8988T (cell line): ENCODE results near the gene PRPF40B.

Experiments used
- DNase-seq: peaks from one replicate; pipeline ENCODE4 v3.0.0; 2011

PRPF40B gene

DNA sequence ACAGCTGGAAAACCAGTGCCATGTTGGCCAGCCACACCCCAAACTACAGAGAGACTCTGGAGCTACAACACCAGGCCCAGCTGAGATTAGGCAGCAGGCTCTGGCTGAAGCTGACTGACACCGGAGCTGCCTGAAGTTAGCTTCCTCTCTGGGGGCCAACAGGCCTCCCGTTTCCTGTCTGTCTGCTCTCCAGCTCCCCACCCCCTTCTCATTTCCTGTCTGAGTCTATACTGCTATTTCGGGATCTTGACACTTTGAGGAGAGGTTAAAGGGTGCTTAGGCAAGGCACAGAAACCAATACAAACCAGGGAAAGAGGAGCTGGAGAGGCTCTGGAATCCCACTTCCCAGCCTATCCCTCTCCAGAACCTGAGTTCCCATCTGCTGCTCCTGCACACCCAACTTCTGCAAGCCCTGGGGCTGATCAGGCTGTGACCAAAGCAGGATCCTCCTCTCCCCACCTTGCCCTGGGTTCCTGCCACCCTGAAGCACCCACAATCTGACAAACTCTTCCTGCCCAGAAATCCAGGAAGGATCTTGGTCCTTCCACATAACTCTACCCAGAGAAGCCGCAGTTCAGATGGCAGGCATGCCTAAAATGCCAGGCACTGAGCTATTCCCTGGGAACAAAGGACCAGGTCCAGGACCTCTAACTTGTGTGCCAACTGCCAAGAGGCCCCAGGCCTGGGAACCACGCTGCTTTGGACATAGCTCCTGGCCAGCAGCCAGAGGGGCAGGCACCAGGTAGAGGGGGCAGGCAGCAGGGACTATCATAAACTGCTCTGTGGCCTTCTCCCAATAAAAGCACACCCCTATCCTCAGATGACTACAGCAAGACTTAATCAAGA is 39.9 kb downstream of the PRPF40B start:
- DNase-seq = peak; percentile 73

DNA sequence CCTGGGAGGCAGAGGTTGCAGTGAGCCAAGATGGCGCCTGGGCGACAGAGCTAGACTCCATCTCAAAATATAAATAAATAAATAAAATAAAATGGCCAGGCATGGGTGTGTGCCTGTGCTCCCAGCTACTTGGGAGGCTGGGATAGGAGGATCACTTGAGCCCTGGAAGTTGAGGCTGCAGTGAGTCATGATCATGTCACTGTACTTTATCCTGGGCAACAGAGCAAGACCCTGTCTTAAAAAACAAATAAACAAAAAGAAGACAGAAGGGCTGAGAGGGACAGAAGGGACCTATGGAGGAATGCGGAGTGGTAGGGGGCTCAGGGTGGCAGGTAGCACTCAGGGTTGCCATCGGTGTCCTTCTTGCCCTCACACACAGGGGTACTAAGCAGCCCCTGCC is 40.8 kb downstream of the PRPF40B start:
- no peak for DNase-seq

DNA sequence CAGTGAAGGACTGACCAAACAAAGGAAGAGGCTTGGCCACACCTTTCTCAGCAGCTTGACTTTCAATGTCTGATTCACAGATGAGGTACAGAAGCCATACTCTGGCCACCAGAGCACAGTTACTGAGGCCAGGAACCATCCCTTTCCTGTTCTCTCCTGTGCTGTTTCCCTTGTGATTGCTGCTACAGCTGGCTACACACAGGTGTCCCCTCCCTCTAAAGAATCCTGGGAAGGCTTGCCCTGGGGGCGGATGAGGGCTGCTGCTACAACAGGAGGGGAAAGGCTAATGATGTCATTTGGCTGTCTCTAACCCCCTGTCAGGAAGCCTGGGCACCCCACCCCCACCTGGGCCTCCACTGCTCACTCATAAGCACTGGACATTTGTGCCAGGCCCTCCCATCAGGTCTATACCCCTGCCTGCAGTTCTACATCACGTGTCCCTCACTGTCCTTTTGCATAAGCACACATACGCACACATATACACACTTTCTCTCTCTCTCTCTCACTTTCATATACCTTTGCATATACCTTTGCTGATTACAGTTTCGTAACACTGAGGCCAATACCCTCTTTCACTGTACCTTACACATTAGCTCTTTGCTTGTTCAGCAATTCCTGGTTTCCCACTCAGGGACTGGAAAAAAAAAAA is 41.4 kb downstream of the PRPF40B start:
- DNase-seq = no peak

DNA sequence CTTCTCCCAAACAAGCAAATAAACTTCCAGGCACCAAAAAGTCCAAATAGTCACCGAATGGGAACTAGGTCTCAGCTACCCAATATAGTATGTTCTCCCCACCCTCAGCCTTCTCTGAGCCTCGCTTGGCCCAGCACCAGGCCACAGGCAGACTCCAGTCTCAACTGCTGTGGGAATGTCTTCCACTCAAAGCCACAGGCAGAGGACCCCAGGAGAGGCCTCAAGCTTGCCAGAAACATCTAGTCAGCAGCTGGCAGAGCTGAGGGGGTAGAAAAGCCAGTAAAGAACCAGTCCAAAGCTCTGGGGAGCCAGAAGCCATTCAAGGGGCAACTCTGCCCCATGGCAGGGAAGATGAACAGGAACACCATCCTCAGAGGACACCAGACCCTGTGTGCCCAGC is 42.0 kb downstream of the PRPF40B start:
- DNase-seq = no peak

DNA sequence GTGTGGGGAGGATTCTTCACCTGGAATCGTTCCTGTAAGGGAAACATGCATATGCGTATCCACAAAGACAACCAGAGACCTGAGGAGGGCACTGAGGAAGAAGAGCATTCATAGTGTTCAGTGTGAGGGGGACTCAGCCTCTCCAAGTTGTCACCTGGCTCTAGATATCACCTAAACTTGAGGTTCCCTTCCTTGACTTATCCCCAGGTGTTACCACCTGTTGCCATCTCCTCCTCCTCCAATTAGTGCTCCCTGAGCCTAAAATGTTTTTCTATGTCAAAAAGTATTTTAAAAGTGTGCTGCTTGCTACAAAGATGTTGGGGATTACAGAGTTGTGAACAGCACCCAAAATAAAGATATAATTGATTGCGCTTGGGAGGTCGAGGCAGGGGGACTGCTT is 42.8 kb downstream of the PRPF40B start:
- DNase-seq = no peak

DNA sequence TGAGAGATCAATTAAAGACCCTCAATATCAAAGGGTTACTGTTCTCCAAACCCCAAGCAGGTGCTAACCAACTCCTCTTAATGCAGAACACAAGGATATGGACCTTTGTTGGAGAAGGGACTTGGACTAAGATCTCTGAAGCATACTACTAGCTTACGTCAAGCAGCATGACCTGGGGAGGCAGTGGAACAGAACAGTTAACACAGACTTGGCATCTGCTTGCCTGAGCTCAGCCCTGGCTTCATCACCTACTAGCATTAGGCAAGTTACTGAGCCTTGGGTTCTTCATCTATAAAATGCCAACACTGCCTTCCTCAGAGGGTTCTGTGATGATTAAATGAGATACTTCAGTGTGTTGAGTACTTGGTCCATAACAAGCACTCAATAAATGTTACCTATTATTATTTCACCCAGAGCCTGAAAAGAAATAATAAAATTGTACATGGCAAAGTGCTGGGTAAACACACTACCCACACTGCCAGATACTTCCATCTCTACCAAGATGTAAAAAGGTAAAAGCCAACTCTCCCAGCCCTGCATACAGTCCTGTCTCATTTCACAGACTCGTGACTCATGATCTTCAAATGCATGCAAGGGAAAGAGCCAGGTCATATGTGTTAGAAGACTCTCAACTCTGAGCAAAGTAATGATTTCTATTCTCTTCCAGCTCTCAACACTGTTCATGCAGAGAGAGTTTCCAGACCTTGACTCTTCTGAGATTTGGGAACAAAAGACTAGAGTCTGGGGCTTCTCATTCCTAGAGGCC is 44.1 kb downstream of the PRPF40B start:
- DNase-seq = no peak

DNA sequence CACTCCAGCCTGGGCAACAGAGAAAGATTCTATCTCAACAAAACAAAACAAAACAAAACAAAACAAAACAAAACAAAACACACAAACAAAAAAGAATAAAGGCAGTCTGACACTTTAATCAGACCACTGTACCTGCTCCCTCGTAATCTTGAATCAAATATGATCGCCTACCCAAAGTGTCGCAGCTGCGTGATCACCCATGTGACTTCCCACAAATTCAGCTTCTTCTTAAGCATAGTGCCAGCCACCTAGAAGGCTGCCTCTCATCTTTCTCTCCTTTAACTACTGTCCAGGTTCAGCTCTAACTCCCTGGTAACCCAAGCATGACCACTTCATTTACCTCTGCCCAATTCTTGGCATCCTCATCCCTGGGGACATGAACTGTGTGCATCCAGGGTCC is 46.4 kb downstream of the PRPF40B start:
- no peak for DNase-seq

DNA sequence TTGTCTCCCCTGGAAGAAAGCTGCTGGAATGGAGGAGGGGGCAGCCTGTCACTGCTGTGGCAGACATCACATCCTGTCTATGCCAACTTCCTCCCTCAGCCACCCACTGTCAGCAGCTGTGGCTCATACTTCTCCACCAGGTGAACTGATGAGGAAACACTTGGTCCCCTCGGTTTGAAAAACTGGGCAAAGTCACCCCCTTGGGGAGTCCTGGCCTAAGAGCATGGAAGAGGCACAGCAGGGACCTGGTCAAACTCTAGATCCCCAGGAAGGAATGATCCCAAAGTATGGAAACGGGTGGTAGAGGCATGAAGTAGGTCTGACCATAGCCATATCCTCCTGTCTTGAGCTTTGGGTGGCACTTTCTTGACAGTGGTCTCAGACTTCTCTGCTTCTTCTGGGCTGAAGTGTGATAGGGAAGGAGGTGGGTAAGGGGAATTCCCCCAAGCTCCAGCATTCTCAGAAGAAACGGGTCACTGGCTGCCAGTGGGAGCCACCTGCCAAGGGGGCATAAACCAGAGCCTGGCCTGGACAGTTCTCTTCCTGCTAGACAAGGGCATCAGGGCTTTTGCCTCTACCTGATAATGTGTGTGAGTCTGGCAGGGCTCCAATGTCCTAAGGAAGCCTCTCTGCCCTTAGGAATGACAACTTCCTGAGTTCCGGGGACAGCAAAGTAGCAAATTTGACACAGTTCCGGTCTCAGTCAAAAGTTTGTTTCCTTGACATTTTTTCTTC is 47.8 kb downstream of the PRPF40B start:
- no peak for DNase-seq

DNA sequence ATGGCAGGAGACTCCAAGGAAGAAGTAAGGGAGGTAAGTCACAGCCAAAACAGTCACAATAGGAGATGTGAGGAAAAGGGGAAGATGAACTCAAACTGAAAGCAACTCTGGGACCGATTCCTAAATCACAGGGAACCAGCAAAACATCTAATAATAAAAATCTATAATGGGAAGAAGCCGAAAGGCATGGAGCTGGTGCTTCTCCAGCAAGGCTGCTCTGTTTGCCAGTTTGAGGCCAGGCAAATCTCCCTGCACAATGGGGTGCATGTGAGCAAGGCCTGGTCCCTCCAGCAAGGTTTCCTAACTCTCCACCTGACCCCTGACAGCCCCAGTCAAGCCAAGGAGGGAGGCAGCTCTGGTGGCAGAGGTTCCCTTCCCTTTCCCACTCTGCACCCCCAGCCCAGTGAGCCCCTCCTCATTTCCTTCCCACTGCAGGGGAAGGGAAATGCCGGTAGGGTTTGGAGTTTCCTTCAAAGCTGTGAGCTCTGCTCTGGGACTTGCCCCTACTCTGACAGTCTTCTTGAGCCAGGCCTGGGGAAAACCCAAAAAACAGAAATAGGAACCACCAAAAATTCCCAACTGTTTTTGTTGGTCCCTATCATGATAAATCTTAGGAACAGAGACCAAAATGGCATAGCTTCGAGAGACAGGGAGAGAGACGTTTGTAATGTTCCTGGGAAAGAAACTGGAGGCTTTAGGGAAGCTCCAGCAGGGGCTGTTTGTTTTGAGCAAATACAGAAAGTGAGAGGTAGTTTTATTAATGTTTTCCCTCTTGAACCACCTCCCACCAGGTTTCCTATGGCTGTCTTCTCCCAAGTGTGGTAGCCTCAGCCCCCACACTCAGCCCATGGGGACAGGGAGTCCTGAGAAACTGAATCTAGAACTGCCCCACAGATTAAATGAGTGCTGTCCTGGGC is 49.2 kb downstream of the PRPF40B start:
- no peak for DNase-seq

DNA sequence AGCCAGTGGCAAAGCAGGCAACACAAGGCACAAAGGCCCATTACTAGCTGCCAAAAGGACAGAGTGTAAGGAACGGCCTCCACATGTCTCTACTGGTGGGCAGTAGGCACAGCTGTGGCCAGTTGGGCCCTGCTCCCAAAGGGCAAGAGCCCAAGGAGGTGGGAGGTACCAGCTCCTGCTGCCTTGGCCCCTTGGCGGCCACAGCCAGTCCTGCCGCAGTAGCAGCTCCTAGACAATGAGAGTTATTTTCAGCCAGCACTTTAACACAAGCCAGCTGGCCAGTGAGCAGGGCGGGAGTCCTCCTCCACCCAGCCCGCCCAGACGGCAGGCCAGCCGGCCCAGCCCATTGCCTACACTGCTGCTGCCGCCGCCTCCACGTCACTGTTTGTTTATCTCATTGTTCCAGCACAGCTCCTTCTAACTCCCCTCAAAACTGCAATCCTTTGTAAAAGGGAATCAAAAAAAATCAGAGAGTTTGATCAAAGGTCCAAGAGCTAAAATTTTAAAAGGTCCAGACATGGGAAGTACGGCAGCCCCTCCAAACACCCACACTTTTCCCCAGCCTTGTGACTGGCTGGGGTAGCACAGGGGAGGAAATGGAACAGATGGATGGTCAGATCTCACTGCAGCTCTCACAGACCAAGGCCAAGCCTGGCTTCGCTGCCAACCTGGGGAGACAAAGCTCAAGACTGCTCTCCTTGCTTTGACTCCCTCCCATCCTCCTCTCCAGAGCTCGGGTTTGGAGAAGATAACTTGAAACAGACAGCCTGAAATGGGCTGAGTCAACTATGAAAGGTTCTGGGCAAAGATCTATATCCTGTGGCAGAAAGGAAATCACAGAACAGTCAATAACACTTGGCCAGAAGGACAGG is 50.3 kb downstream of the PRPF40B start:
- no peak for DNase-seq

DNA sequence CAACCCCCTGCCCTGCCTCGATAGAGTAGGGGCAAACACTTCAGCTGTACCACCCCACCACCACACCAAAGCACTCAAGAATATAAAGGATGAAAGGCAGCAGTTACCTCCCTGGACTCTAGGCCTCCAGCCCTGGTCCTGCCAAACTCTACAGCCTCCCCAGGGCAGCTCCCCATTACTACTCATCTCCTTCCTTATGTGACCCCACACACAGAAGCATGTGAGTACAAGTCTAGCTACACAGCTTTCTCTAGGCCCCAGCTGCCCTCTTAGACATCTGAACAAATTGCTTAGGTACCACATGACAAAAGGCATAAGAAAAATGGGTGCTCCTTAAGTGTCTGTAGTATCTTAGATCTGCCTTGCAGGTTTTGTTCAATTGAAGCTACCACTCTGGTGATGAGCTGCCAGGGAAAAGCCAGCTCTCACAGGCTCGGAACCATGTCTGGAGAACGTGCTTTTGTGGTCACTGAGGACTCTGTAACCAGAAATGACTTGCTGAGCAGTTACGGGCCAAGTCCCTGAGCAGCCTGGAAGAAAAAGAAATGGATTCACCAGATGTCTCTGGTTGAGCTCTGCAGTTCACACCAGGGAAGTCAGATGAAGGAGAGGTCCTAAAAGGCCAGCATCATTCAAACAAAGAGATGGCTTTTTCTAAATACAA is 51.1 kb downstream of the PRPF40B start:
- no peak for DNase-seq

DNA sequence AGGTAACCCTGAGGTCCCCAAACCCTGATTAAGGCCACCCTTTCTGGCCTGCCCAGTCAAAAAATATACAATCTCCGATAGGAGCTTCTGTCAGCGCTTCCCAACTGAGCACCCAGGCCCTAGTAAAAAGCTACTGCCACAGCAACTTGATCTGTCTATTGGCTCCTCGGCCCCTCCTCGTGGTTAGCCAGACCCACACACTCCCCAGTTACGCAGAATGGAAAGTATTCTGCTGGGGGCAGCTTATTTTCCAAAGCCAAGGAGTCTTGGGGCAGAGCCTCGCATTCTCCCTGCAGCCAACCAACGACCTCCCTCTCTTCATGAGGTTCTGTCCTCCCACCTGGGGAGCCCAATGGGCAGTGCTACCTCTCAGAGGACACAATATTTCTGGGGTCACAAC is 51.8 kb downstream of the PRPF40B start:
- no peak for DNase-seq

DNA sequence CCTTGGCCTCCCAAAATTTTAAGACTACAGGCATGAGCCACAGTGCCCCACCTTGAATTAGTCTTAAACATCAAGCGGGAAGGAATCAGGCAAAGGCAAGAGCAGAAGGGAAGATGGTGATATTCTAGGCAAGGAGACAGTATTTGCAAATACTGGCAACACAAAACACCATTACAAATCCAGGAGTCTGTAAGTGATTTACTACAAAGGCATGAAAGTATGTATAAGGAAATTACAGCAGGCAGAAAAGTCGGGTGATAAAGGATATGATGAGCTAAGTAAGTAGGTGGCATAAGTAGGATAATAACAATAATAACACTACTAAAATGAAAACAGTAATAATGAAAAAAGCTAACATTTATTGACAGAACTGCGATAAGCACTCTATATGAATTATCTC is 55.4 kb downstream of the PRPF40B start:
- DNase-seq = no peak

DNA sequence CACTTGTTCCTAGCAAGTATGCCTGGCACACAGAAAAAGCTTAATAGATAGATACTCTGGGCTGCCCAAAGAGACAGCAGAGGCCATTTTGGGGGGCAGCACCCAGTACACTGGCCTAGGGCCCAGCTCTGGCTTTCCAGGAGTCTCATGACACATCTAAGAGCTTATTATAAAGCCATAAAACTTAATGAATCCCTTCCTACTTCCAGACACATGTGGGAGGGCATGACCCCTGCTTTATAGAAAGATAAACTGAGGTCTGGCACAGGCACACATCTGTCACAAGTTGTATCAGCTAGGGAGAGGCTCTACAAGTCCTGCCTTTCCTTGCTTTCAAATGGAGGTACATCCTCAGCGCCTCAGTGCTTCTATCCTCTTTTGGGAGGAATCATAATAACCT is 56.7 kb downstream of the PRPF40B start:
- no peak for DNase-seq

DNA sequence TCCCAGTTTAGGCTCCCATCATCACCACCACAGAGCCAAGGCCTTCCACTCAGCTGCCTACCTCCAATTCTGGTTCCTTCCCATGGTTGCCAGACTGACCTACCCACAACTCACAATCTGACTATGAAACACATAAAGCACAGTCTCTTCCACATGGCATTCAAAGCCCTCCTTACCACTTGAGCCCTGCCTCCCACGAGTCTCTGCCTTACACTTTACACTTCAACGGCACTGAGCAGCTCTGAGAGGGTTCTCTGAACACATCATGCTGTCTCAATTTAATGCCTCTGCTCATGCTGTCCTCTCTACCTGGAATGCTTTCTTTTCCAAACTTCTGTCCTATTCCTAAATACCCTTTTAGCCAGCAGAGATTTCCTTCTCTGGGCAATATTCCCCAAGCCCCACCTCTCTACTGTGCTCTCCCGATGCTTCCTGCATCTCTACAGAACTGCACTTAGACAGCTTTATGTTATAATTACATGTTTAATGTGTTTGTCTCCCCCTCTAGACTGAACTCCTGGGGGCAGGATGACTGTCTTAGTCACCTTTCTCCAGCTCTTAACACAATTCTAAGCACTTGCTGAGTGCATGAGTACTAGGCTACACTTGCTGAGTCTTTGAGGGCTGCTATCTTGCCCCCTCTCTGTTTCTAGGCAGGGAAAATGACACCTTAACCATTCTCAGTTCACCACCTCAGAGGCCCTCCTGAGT is 60.4 kb downstream of the PRPF40B start:
- no peak for DNase-seq

DNA sequence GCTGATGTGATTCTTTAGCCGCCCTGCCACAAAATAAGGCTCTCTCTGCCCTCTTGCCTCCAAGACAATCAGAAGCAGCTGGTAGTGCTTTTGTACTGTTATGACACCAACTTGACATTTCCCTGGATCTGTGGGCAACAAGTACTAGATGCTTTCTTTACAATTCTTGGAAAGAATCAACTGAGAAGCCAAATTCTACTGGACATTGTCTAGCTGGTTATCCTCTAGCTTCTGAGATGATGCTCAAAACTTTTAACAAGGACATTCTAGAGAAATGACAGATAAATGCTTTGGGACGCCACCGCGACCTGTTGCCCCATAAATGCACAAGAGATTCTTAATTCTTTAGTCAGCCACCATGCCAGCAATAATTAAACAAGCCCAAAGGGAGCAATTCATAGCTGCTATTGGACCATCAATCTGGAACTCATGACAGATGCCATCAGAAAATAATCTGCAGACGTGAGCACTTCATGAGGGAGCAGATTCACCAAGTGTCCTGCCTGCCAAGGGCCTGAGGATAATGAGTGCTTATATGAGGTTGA is 61.0 kb downstream of the PRPF40B start:
- no peak for DNase-seq

DNA sequence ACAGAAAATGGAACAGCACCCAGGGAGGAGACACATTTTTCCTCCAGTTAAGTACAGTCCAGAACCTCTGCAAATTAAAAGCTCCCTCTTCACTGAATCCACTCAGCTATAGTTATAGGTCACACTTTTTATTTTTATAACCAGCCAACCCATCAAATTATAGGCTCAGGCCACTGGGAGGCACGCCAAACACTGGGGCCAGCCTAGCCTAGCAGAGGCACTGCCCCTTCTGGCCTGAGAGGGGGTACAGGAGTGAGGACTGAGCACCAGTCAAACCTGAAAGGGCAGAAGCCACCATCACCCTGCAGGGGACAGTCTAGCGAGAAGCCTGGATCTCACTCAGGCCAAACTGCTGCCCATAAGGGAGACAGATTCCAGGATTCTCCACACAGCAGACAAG is 64.6 kb downstream of the PRPF40B start:
- DNase-seq = no peak

DNA sequence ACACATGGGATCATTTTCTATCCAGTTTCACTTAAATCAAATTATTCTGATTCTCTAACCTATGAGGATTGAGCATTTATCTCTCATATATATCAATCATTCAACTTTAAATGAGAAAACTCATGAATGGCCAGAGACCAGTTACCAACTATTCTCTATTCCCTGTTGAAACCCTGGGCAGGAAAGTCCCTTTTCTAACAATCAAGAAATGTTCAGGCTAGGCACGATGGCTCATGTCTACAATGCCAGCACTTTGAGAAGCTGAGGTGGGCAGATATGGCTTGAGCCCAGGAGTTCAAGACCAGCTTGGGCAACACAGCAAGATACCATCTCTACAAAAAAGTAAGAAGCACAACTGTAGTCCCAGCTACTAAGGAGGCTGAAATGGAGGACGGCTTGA is 65.9 kb downstream of the PRPF40B start:
- no peak for DNase-seq

DNA sequence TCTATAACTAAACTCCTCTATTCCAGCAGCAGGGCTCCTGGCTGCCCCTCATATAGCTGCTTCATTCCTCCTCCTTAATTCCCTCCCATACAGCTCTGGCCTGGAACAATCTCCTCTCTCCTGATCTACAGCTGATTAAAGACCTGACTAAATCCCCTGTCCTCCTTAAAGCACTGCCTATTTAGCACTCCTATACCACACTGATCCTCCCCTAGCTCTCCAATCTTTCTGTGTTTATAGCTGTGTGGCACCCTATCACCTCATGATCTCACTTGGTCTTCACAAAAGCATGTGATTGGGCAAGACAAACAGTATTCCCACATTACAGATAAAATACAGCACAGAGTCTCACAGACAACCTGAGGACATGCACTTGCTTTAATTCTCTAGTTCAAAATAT is 66.4 kb downstream of the PRPF40B start:
- no peak for DNase-seq

DNA sequence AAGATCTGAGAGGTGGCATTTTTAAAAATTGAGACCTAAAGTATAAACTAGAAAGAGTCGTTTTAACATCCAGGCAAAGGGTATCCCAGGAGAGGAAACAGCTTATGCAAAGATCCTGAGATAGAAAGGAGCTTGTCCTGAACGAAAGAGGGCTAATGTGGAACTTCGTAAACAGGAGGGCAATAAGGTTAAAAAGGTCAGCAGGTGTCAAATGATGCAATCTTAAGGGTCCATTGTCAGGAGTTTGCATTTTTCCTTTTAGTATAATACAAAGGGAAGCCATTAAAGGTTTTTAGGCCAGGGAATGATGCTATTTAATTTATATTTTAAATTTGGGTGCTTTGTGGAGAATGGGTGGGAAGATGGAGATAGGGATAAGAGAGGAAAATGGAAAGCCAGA is 69.5 kb downstream of the PRPF40B start:
- DNase-seq = no peak
